HCT116 (cell line): Measurements from ENCODE around the gene NLE1. TPM values are rescaled to one million over a fixed set of nuclear protein-coding genes. Genes with fewer than 3 reads are reported as not detected.

Experiments
- ATAC-seq: fragments of 200-7000 bp; cut with Tn5 transposase; 2 replicates; pipeline ENCODE4 v1.9.1; 2020; ENCODE audit warnings: mild to moderate bottlenecking, moderate library complexity
- BruUV-seq: library from RNA; stranded (reverse); fragments of 400-500 nt; replicated peaks from 2 replicates; lab custom pipeline; 2021; lab: Mats Ljungman, UMichigan
- CTCF ChIA-PET: fragments of 300-600 bp; sonication (Branson Sonifier 250); formaldehyde crosslinking; loops from one replicate; lab custom pipeline; 2021; ENCODE audit warnings: antibody characterized with exemption; lab: Charles Lee
- POLR2A ChIA-PET: fragments of 300-600, 350-600 bp; sonication (Branson Sonifier 250); formaldehyde crosslinking; loops from one replicate; lab custom pipeline; 2021; ENCODE audit warnings: antibody characterized with exemption; lab: Charles Lee
- RAD21 ChIA-PET, 2 experiments: fragments of 300-600 bp; sonication (Branson Sonifier 250); formaldehyde crosslinking; loops; one replicate each; lab custom pipeline; 2023; ENCODE audit warnings: low total read pairs in 2 of 2; ENCODE audit not compliant: uncharacterized antibody in 2 of 2, unreplicated experiment in 2 of 2, low non-redundant PET in 1 of 2; lab: Charles Lee
- DNase-seq: peaks from one replicate; pipeline ENCODE4 v3.0.0-alpha.2; 2010; ENCODE audit warnings: low read depth, low spot score
- H2AFZ ChIP-seq: fragments of 200-600 bp; shearing (Covaris generic), sonication (generic); 2 replicates; pipeline ENCODE4 v1.6.1; 2017; ENCODE audit warnings: low read depth, mixed run types, mixed read lengths, antibody characterized with exemption, low read length; ENCODE audit not compliant: poor library complexity, severe bottlenecking
- H3K27ac ChIP-seq: 2 replicates; pipeline ENCODE4 v1.5.1; 2012; ENCODE audit warnings: low read depth, low read length
- H3K27me3 ChIP-seq: fragments of 200-600 bp; sonication (generic); 2 replicates; pipeline ENCODE4 v1.6.1; 2016; ENCODE audit warnings: mixed run types, low read length, mixed read lengths; ENCODE audit not compliant: insufficient read depth
- H3K36me3 ChIP-seq, 2 experiments: fragments of 200-500 bp in 1 of 2; fragments of 200-600 bp in 1 of 2; sonication (Bioruptor generic) in 1 of 2; sonication (generic) in 1 of 2; 2 replicates each; pipeline versions ENCODE4 v1.5.1 to v1.6.1; 2014 to 2016; ENCODE audit warnings: low read length in 2 of 2, inconsistent platforms in 1 of 2, mixed read lengths in 1 of 2, mixed run types in 1 of 2; ENCODE audit not compliant: insufficient read depth in 2 of 2, control insufficient read depth in 1 of 2
- H3K4me1 ChIP-seq, 2 experiments: fragments of 200-600 bp in 1 of 2; sonication (generic) in 1 of 2; 2 replicates each; pipeline versions ENCODE4 v1.5.1 to v1.6.1; 2012 to 2017; ENCODE audit warnings: low read length in 2 of 2, inconsistent platforms in 1 of 2, mild to moderate bottlenecking in 1 of 2, mixed read lengths in 1 of 2, mixed run types in 1 of 2, moderate library complexity in 1 of 2; ENCODE audit not compliant: insufficient read depth in 2 of 2, control insufficient read depth in 1 of 2
- H3K4me2 ChIP-seq: fragments of 200-600 bp; sonication (generic); 2 replicates; pipeline ENCODE4 v1.6.1; 2017; ENCODE audit warnings: mixed run types, low read length, mixed read lengths
- H3K4me3 ChIP-seq, 2 experiments: fragments of 200-600 bp in 1 of 2; sonication (generic) in 1 of 2; replicated peaks in 1 of 2; 2 replicates each; pipeline ENCODE4 v1.5.1; 2011 to 2016; ENCODE audit warnings: low read length in 2 of 2, control low read depth in 1 of 2, low read depth in 1 of 2, mild to moderate bottlenecking in 1 of 2, mixed read lengths in 1 of 2, mixed run types in 1 of 2
- H3K79me2 ChIP-seq: fragments of 200-600 bp; sonication (generic); 2 replicates; pipeline ENCODE4 v1.6.1; 2017; ENCODE audit warnings: mild to moderate bottlenecking, mixed run types, low read length, moderate library complexity, mixed read lengths; ENCODE audit not compliant: insufficient read depth
- H3K9ac ChIP-seq: fragments of 200-600 bp; sonication (generic); 2 replicates; pipeline ENCODE4 v1.6.1; 2016; ENCODE audit warnings: low read length, mixed read lengths
- H3K9me2 ChIP-seq: fragments of 200-600 bp; sonication (generic), shearing (Covaris generic); 2 replicates; pipeline ENCODE4 v1.6.1; 2017; ENCODE audit warnings: mixed run types, mild to moderate bottlenecking, moderate library complexity; ENCODE audit not compliant: insufficient read depth
- H3K9me3 ChIP-seq, 2 experiments: fragments of 200-500 bp in 1 of 2; fragments of 200-600 bp in 1 of 2; sonication (Bioruptor generic) in 1 of 2; sonication (generic) in 1 of 2; 2 replicates each; pipeline ENCODE4 v1.6.1; 2014 to 2017; ENCODE audit warnings: low read length in 2 of 2, mixed read lengths in 2 of 2, inconsistent platforms in 1 of 2, low read depth in 1 of 2, mild to moderate bottlenecking in 1 of 2, mixed run types in 1 of 2, moderate library complexity in 1 of 2; ENCODE audit not compliant: control insufficient read depth in 1 of 2, insufficient read depth in 1 of 2
- H4K20me1 ChIP-seq: fragments of 200-600 bp; sonication (generic), shearing (Covaris generic); 2 replicates; pipeline ENCODE4 v1.6.1; 2017; ENCODE audit warnings: mixed run types, mild to moderate bottlenecking, moderate library complexity; ENCODE audit not compliant: insufficient read depth
- CEBPB ChIP-seq: IDR thresholded peaks from 2 replicates; pipeline ENCODE4 v1.6.1; 2012; ENCODE audit warnings: low read depth
- EGR1 ChIP-seq: IDR thresholded peaks from 2 replicates; pipeline ENCODE4 v1.6.1; 2012; ENCODE audit warnings: low read depth
- ELF1 ChIP-seq: IDR thresholded peaks from 2 replicates; pipeline ENCODE4 v1.6.1; 2012; ENCODE audit warnings: low read depth, borderline replicate concordance
- EZH2 ChIP-seq: fragments of 200-600 bp; sonication (generic); IDR thresholded peaks from 2 replicates; pipeline ENCODE4 v1.6.1; 2017; ENCODE audit warnings: antibody characterized with exemption, mixed run types
- FOSL1 ChIP-seq: IDR thresholded peaks from 2 replicates; pipeline ENCODE4 v1.6.1; 2012; ENCODE audit warnings: low read depth
- JUND ChIP-seq: IDR thresholded peaks from 2 replicates; pipeline ENCODE4 v1.6.1; 2012
- POLR2A ChIP-seq: IDR thresholded peaks from 2 replicates; pipeline ENCODE4 v1.7.0; 2011; ENCODE audit warnings: borderline replicate concordance; ENCODE audit not compliant: insufficient read depth, insufficient read length; ENCODE audit errors: extremely low read depth
- SIN3A ChIP-seq: IDR thresholded peaks from 2 replicates; pipeline ENCODE4 v1.6.1; 2012; ENCODE audit warnings: low read depth
- SP1 ChIP-seq: IDR thresholded peaks from 2 replicates; pipeline ENCODE4 v1.6.1; 2012; ENCODE audit warnings: low read depth
- YY1 ChIP-seq: IDR thresholded peaks from 2 replicates; pipeline ENCODE4 v1.6.1; 2011; ENCODE audit warnings: low read length, low read depth, moderate library complexity, mild to moderate bottlenecking; ENCODE audit not compliant: insufficient replicate concordance; ENCODE audit errors: extremely low read depth
- ZNF274 ChIP-seq: fragments of 200-500 bp; sonication (Bioruptor generic); IDR thresholded peaks from 2 replicates; pipeline ENCODE4 v1.6.1; 2014; ENCODE audit warnings: mild to moderate bottlenecking, low read depth, low read length, inconsistent platforms
- intact Hi-C: fragments of 100-400 bp; cut with micrococcal nuclease; formaldehyde crosslinking; loops from 2 replicates; pipeline ENCODE4 v1.10.0; 2022
- total RNA-seq: library from RNA; stranded (reverse); gene quantifications from one replicate; pipeline ENCODE4 v1.2.1, GENCODE V29; 2021; ENCODE audit not compliant: unreplicated experiment
- TF ChIP-seq, protein P1 (sequence below): IDR thresholded peaks from 2 replicates; pipeline ENCODE4 v1.6.1; 2012
- TF ChIP-seq, protein P2 (sequence below): IDR thresholded peaks from 2 replicates; pipeline ENCODE4 v1.6.1; 2011; ENCODE audit warnings: mild to moderate bottlenecking, low read length, moderate library complexity; ENCODE audit not compliant: insufficient replicate concordance; ENCODE audit errors: extremely low read depth
- TF ChIP-seq, protein P3 (sequence below): IDR thresholded peaks from 2 replicates; pipeline ENCODE4 v1.6.1; 2012
- TF ChIP-seq, protein P4 (sequence below), 3 experiments: fragments of 200-600 bp in 1 of 3; sonication (generic) in 1 of 3; IDR thresholded peaks in 2 of 3; conservative IDR thresholded peaks in 1 of 3; 2 replicates each; pipeline ENCODE4 v1.5.1; 2012 to 2017; ENCODE audit warnings: low read depth in 2 of 3, low read length in 2 of 3, antibody characterized with exemption in 1 of 3, borderline replicate concordance in 1 of 3, control low read depth in 1 of 3, mild to moderate bottlenecking in 1 of 3, mixed read lengths in 1 of 3, mixed run types in 1 of 3, moderate library complexity in 1 of 3; ENCODE audit not compliant: insufficient read depth in 1 of 3

NLE1 gene
- total RNA-seq, 1 experiment from 2014 or later: 55.5 TPM

DNA sequence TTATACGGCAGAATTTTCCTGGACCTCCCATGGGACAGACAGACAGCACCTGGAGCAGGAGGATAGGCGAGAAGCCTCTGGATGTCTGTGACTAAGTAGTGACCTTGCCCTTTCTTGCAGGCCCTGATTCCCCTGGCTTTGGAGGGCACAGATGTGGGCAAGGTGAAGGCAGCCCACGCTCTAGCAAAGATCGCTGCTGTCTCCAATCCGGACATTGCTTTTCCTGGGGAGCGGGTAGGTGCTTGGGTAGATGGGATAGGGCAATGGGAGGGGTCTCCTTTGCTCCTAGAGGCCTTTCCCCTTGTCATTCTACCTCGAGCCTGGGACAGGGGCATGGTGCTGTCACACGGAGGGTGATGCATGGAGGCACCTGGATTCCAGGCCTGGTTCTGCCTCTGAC, 34.8 kb upstream of the NLE1 start:
- BruUV-seq: no TSS peak
- Histone ChIP-seq H3K9ac (no peak overlapping the region), H4K20me1 (no peaks in the 10 kb centered on the region), H3K27me3 (peaks cover 6% of the 10 kb centered on the region; the same call in 1 of the 2 replicates), H3K9me3 (no peaks in the 10 kb centered on the region), H3K4me3 (no peak overlapping the region), H3K9me2 (no peaks in the 10 kb centered on the region)
- POLR2A ChIA-PET: no interaction called here
- ATAC-seq: no peak
- TF ChIP-seq EGR1 (no peak), YY1 (no peak), FOSL1 (no peak), ELF1 (no peak), JUND (no peak)
- TF ChIP-seq, all 23 proteins: peak for 0
- H3K4me1 ChIP-seq: no peaks in the 10 kb centered on the region
- intact Hi-C loops: loop anchor here (10.0 kb wide), 1 partner anchor 138 kb away; no protein-coding TSS in a partner anchor
- DNase-seq: no peak
- H2AFZ ChIP-seq: no peak overlapping the region
- CTCF ChIA-PET: no interaction called here
- H3K4me2 ChIP-seq: no peak overlapping the region
- RAD21 ChIA-PET: no interaction called here
- no peaks in the 10 kb centered on the region for H3K36me3 ChIP-seq
- H3K27ac ChIP-seq: no peak overlapping the region
- no peaks in the 10 kb centered on the region for H3K79me2 ChIP-seq

DNA sequence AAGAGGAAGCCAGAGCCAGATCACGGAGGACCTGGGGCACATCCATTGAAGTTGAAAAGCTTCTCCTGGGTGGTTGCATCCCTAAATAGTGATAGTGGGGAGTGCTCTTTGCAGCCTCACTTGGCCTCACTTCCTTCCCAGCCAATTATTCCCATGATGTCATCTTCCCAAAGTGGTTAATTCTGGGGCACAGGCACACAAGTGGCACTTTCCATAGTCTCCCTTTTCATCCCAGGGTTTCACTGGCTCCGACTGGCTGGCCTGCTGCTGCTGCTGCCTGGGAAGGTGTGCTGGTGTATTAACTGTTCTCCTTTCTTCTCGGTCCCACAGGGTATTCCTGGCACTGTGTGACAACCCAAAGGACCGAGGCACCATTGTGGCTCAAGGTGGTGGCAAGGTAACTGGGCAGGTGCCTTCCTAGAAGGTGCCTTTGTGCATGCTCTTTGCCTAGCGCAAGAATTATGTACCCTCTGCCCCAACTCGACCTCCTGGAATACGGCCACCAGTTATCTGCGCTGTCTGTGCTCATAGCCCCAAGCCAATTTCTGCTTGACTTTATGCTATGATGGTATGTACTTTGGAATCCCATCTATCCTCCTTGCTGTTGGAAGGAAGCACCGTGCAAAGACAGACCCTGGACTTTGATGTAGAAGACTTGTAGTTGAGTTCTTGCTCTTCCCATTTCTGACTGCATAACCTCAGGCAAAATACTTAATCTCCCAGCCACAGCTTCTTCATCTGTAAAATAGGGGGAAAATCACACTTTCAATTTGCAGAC, 33.7 kb upstream of the NLE1 start:
- Histone ChIP-seq H3K4me3 (no peak overlapping the region), H3K9ac (no peak overlapping the region), H2AFZ (no peak overlapping the region), H3K9me3 (no peaks in the 10 kb centered on the region), H3K36me3 (no peaks in the 10 kb centered on the region), H3K27me3 (peaks cover 6% of the 10 kb centered on the region; the same call in 1 of the 2 replicates), H3K4me1 (no peaks in the 10 kb centered on the region), H3K79me2 (no peaks in the 10 kb centered on the region), H4K20me1 (no peaks in the 10 kb centered on the region), H3K27ac (no peak overlapping the region), H3K9me2 (no peaks in the 10 kb centered on the region), H3K4me2 (no peak overlapping the region)
- intact Hi-C loops: loop anchor here (1.0 to 10.0 kb wide), 2 partner anchors 139 to 357 kb away; no protein-coding TSS in a partner anchor
- ChIA-PET POLR2A (interaction anchor here (0.8 kb wide), 1 partner anchor 10 kb away, joined by 3 read pairs; no protein-coding TSS in a partner anchor), RAD21 (no interaction called here), CTCF (no interaction called here)
- ATAC-seq (no peak), DNase-seq (no peak)
- BruUV-seq: no TSS peak
- TF ChIP-seq SIN3A: no peak
- TF ChIP-seq JUND: no peak
- no peak for TF ChIP-seq ZNF274
- no peak for TF ChIP-seq POLR2A
- TF ChIP-seq ELF1: no peak
- no peak for TF ChIP-seq CEBPB
- TF ChIP-seq, protein P1, sequence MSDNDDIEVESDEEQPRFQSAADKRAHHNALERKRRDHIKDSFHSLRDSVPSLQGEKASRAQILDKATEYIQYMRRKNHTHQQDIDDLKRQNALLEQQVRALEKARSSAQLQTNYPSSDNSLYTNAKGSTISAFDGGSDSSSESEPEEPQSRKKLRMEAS: no peak
- no peak for TF ChIP-seq EZH2
- no peak for TF ChIP-seq FOSL1
- TF ChIP-seq, protein P2, sequence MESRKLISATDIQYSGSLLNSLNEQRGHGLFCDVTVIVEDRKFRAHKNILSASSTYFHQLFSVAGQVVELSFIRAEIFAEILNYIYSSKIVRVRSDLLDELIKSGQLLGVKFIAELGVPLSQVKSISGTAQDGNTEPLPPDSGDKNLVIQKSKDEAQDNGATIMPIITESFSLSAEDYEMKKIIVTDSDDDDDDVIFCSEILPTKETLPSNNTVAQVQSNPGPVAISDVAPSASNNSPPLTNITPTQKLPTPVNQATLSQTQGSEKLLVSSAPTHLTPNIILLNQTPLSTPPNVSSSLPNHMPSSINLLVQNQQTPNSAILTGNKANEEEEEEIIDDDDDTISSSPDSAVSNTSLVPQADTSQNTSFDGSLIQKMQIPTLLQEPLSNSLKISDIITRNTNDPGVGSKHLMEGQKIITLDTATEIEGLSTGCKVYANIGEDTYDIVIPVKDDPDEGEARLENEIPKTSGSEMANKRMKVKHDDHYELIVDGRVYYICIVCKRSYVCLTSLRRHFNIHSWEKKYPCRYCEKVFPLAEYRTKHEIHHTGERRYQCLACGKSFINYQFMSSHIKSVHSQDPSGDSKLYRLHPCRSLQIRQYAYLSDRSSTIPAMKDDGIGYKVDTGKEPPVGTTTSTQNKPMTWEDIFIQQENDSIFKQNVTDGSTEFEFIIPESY: no peak
- TF ChIP-seq, protein P3, sequence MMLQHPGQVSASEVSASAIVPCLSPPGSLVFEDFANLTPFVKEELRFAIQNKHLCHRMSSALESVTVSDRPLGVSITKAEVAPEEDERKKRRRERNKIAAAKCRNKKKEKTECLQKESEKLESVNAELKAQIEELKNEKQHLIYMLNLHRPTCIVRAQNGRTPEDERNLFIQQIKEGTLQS: no peak
- TF ChIP-seq, protein P4, sequence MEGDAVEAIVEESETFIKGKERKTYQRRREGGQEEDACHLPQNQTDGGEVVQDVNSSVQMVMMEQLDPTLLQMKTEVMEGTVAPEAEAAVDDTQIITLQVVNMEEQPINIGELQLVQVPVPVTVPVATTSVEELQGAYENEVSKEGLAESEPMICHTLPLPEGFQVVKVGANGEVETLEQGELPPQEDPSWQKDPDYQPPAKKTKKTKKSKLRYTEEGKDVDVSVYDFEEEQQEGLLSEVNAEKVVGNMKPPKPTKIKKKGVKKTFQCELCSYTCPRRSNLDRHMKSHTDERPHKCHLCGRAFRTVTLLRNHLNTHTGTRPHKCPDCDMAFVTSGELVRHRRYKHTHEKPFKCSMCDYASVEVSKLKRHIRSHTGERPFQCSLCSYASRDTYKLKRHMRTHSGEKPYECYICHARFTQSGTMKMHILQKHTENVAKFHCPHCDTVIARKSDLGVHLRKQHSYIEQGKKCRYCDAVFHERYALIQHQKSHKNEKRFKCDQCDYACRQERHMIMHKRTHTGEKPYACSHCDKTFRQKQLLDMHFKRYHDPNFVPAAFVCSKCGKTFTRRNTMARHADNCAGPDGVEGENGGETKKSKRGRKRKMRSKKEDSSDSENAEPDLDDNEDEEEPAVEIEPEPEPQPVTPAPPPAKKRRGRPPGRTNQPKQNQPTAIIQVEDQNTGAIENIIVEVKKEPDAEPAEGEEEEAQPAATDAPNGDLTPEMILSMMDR (IDR thresholded peaks at IDR 0.05 in 2 of 3, conservative IDR thresholded peaks at IDR 0.05 in 1 of 3; ENCODE audit: borderline replicate concordance in 1 of 3, insufficient read depth in 1 of 3, low read depth in 2 of 3, low read length in 2 of 3): no peak
- no peak for TF ChIP-seq SP1
